ENCODE results near the gene HPRT1. TPM values are rescaled to one million over a fixed set of nuclear protein-coding genes. Genes with fewer than 3 reads are reported as not detected.
"Not testable (repeated sequence)": the region's sequence is repeated elsewhere in the genome, so short reads cannot be mapped to it uniquely, and the experiment has no call there.

The HPRT1 gene
- total RNA-seq, 1 donor: 10.0 TPM

- H3K4me3 ChIP-seq (ENCODE audit: low read depth, low read length): no peak overlapping the region
- no peak for TF ChIP-seq CTCF (IDR thresholded peaks at IDR 0.05; ENCODE audit: insufficient read depth, low read length)
- no peak for DNase-seq (ENCODE audit: low read depth)
Measured at GRCh38 chrX:134454506-134454905, 5.5 kb upstream of the HPRT1 start.

- no peak overlapping the region for H3K4me3 ChIP-seq (ENCODE audit: low read depth, low read length)
- no peak for TF ChIP-seq CTCF (IDR thresholded peaks at IDR 0.05; ENCODE audit: insufficient read depth, low read length)
- DNase-seq (ENCODE audit: low read depth): no peak
Measured at GRCh38 chrX:134457708-134458107, 2.3 kb upstream of the HPRT1 start.

GRCh38 chrX:134459683-134460004, 321 bp upstream of the HPRT1 start:
- DNase-seq (ENCODE audit: low read depth): peak; percentile 15
- TF ChIP-seq CTCF (IDR thresholded peaks at IDR 0.05; ENCODE audit: insufficient read depth, low read length): no peak
- H3K4me3 ChIP-seq (ENCODE audit: low read depth, low read length): peak overlapping the region; percentile 61

GRCh38 chrX:134460862-134461220, 876 bp downstream of the HPRT1 start:
- peak overlapping the region; percentile 71 for H3K4me3 ChIP-seq (ENCODE audit: low read depth, low read length)
- TF ChIP-seq CTCF (IDR thresholded peaks at IDR 0.05; ENCODE audit: insufficient read depth, low read length): no peak
- no peak for DNase-seq (ENCODE audit: low read depth)

GRCh38 chrX:134461437-134461836, 1.5 kb downstream of the HPRT1 start:
- no peak for TF ChIP-seq CTCF (IDR thresholded peaks at IDR 0.05; ENCODE audit: insufficient read depth, low read length)
- no peak overlapping the region for H3K4me3 ChIP-seq (ENCODE audit: low read depth, low read length)
- no peak for DNase-seq (ENCODE audit: low read depth)

- no peak for DNase-seq (ENCODE audit: low read depth)
- no peak for TF ChIP-seq CTCF (IDR thresholded peaks at IDR 0.05; ENCODE audit: insufficient read depth, low read length)
- no peak overlapping the region for H3K4me3 ChIP-seq (ENCODE audit: low read depth, low read length)
Measured at GRCh38 chrX:134462927-134463326, 3.0 kb downstream of the HPRT1 start.

- DNase-seq (ENCODE audit: low read depth); H3K4me3 ChIP-seq (ENCODE audit: low read depth, low read length): not testable (repeated sequence)
Measured at GRCh38 chrX:134464453-134464852, 4.5 kb downstream of the HPRT1 start.

- no peak for TF ChIP-seq CTCF (IDR thresholded peaks at IDR 0.05; ENCODE audit: insufficient read depth, low read length)
- peak; percentile 48 for DNase-seq (ENCODE audit: low read depth)
- H3K4me3 ChIP-seq (ENCODE audit: low read depth, low read length): no peak overlapping the region
Measured at GRCh38 chrX:134469486-134469885, 9.5 kb downstream of the HPRT1 start.

Data from fibroblast of the aortic adventitia (primary cell).